Measurements from ENCODE around the gene VN1R5. TPM values are rescaled to one million over a fixed set of nuclear protein-coding genes. Genes with fewer than 3 reads are reported as not detected.
"Not testable (repeated sequence)": the region's sequence is repeated elsewhere in the genome, so short reads cannot be mapped to it uniquely, and the experiment has no call there.

Gene VN1R5
- total RNA-seq, 2 donors from 2014 or later = not detected

- no peak overlapping the region for H3K9ac ChIP-seq (ENCODE audit: extremely low read depth, low read length, poor library complexity, severe bottlenecking)
- no peaks in the 10 kb centered on the region for H3K36me3 ChIP-seq (ENCODE audit: control insufficient read depth, insufficient read depth, low read length)
- Mint-ChIP-seq H3K4me3 (no peak overlapping the region), H3K9me3 (peaks cover 29% of the 10 kb centered on the region), H3K27me3 (ENCODE audit: insufficient read depth) (no peaks in the 10 kb centered on the region), H3K27ac (no peak overlapping the region), H3K36me3 (ENCODE audit: low read depth) (peaks cover 26% of the 10 kb centered on the region), H3K4me1 (peaks cover 13% of the 10 kb centered on the region)
- H3K27ac ChIP-seq (ENCODE audit: low read depth, low read length) = no peak overlapping the region
- TF ChIP-seq, protein P1, sequence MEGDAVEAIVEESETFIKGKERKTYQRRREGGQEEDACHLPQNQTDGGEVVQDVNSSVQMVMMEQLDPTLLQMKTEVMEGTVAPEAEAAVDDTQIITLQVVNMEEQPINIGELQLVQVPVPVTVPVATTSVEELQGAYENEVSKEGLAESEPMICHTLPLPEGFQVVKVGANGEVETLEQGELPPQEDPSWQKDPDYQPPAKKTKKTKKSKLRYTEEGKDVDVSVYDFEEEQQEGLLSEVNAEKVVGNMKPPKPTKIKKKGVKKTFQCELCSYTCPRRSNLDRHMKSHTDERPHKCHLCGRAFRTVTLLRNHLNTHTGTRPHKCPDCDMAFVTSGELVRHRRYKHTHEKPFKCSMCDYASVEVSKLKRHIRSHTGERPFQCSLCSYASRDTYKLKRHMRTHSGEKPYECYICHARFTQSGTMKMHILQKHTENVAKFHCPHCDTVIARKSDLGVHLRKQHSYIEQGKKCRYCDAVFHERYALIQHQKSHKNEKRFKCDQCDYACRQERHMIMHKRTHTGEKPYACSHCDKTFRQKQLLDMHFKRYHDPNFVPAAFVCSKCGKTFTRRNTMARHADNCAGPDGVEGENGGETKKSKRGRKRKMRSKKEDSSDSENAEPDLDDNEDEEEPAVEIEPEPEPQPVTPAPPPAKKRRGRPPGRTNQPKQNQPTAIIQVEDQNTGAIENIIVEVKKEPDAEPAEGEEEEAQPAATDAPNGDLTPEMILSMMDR (conservative IDR thresholded peaks at IDR 0.05) = no peak
- peaks cover 4% of the 10 kb centered on the region for H3K4me1 ChIP-seq (ENCODE audit: control insufficient read depth, insufficient read depth, low read length)
- no peaks in the 10 kb centered on the region for H3K9me3 ChIP-seq (ENCODE audit: control insufficient read depth, low read length)
- H3K27me3 ChIP-seq (ENCODE audit: control insufficient read depth, insufficient read depth, low read length, poor library complexity, severe bottlenecking) = no peaks in the 10 kb centered on the region
- H3K4me3 ChIP-seq (ENCODE audit: low read length) = no peak overlapping the region
- peak; percentile 21 for DNase-seq
- WGBS, 2 experiments (ENCODE audit: insufficient coverage in 1 of 2, insufficient read length in 1 of 2) = 94 to 95% methylated on average over 17 to 23 of the region's 23 CpGs
These were observed 30.3 kb downstream of the VN1R5 start for GRCh38 chr1:247286134-247286670.

GRCh38 chr1:247287460-247287859, 31.6 kb downstream of the VN1R5 start:
- no peaks in the 10 kb centered on the region for H3K9me3 ChIP-seq (ENCODE audit: control insufficient read depth, low read length)
- no peak overlapping the region for H3K27ac ChIP-seq (ENCODE audit: low read depth, low read length)
- H3K27me3 ChIP-seq (ENCODE audit: control insufficient read depth, insufficient read depth, low read length, poor library complexity, severe bottlenecking) = no peaks in the 10 kb centered on the region
- TF ChIP-seq, protein P1 (conservative IDR thresholded peaks at IDR 0.05) = peak; percentile 61
- Mint-ChIP-seq H3K27ac (no peak overlapping the region), H3K36me3 (ENCODE audit: low read depth) (peaks cover 26% of the 10 kb centered on the region), H3K9me3 (peaks cover 29% of the 10 kb centered on the region), H3K4me1 (peaks cover 11% of the 10 kb centered on the region), H3K27me3 (ENCODE audit: insufficient read depth) (no peaks in the 10 kb centered on the region), H3K4me3 (no peak overlapping the region)
- DNase-seq = peak; percentile 59
- no peaks in the 10 kb centered on the region for H3K36me3 ChIP-seq (ENCODE audit: control insufficient read depth, insufficient read depth, low read length)
- no peak overlapping the region for H3K9ac ChIP-seq (ENCODE audit: extremely low read depth, low read length, poor library complexity, severe bottlenecking)
- H3K4me1 ChIP-seq (ENCODE audit: control insufficient read depth, insufficient read depth, low read length) = no peaks in the 10 kb centered on the region
- H3K4me3 ChIP-seq (ENCODE audit: low read length) = no peak overlapping the region
- 88 to 92% methylated on average over 5 to 14 of the region's 14 CpGs for WGBS, 2 experiments (ENCODE audit: insufficient coverage in 1 of 2, insufficient read length in 1 of 2)

DNA sequence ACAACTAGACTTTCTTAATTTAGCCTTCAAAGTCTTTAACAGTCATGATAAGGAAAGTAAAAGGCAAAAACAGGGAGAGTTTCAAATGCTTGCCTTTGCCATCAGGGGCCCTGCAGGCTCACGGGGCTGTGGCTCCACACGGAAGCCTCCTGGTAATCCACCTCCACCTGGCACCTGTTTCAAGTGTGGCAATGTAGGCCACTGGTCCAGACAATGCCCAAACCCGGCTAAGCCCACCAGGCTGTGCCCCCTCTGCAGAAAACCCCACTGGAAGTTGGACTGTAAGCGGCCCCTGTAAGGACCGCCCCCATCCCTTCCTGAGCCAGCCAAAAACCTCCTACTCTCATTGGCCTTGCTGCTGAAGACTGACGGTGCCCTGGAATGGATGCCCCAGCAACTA, 32.5 kb downstream of the VN1R5 start:
- H3K36me3 ChIP-seq (ENCODE audit: control insufficient read depth, insufficient read depth, low read length) = no peaks in the 10 kb centered on the region
- no peak overlapping the region for H3K27ac ChIP-seq (ENCODE audit: low read depth, low read length)
- peaks cover 16% of the 10 kb centered on the region for H3K4me1 Mint-ChIP-seq
- WGBS, 2 experiments (ENCODE audit: insufficient coverage in 1 of 2, insufficient read length in 1 of 2) = 94% methylated on average over 6 of the region's 6 CpGs; no CpG with 5 or more reads in 1 of the 2 experiments
- DNase-seq = peak; percentile 11
- peaks cover 6% of the 10 kb centered on the region for H3K4me1 ChIP-seq (ENCODE audit: control insufficient read depth, insufficient read depth, low read length)
- H3K4me3 Mint-ChIP-seq = no peak overlapping the region
- TF ChIP-seq, protein P1 (conservative IDR thresholded peaks at IDR 0.05) = no peak
- H3K9me3 Mint-ChIP-seq = peaks cover 29% of the 10 kb centered on the region
- H3K9ac ChIP-seq (ENCODE audit: extremely low read depth, low read length, poor library complexity, severe bottlenecking) = no peak overlapping the region
- no peak overlapping the region for H3K27ac Mint-ChIP-seq
- H3K27me3 Mint-ChIP-seq (ENCODE audit: insufficient read depth) = no peaks in the 10 kb centered on the region
- peaks cover 26% of the 10 kb centered on the region for H3K36me3 Mint-ChIP-seq (ENCODE audit: low read depth)
- H3K4me3 ChIP-seq (ENCODE audit: low read length) = no peak overlapping the region
- H3K27me3 ChIP-seq (ENCODE audit: control insufficient read depth, insufficient read depth, low read length, poor library complexity, severe bottlenecking) = no peaks in the 10 kb centered on the region
- H3K9me3 ChIP-seq (ENCODE audit: control insufficient read depth, low read length) = no peaks in the 10 kb centered on the region

GRCh38 chr1:247289274-247289892, 33.5 kb downstream of the VN1R5 start:
- H3K9me3 ChIP-seq (ENCODE audit: control insufficient read depth, low read length); H3K27ac Mint-ChIP-seq; H3K27me3 Mint-ChIP-seq (ENCODE audit: insufficient read depth); H3K4me3 ChIP-seq (ENCODE audit: low read length); DNase-seq; H3K27ac ChIP-seq (ENCODE audit: low read depth, low read length); H3K4me3 Mint-ChIP-seq; H3K9ac ChIP-seq (ENCODE audit: extremely low read depth, low read length, poor library complexity, severe bottlenecking); H3K27me3 ChIP-seq (ENCODE audit: control insufficient read depth, insufficient read depth, low read length, poor library complexity, severe bottlenecking); H3K36me3 ChIP-seq (ENCODE audit: control insufficient read depth, insufficient read depth, low read length): not testable (repeated sequence)
- peaks cover 17% of the 10 kb centered on the region for H3K4me1 ChIP-seq (ENCODE audit: control insufficient read depth, insufficient read depth, low read length)
- H3K36me3 Mint-ChIP-seq (ENCODE audit: low read depth) = peaks cover 26% of the 10 kb centered on the region
- peaks cover 29% of the 10 kb centered on the region for H3K9me3 Mint-ChIP-seq
- WGBS, 2 experiments (ENCODE audit: insufficient coverage in 1 of 2, insufficient read length in 1 of 2) = 94 to 96% methylated on average over 10 to 19 of the region's 19 CpGs
- H3K4me1 Mint-ChIP-seq = peaks cover 26% of the 10 kb centered on the region

Data from endodermal cell (in vitro differentiated cells).